DOHH2 (cell line): ENCODE data around the gene LSM14A.
"Not testable (repeated sequence)": the region's sequence is repeated elsewhere in the genome, so short reads cannot be mapped to it uniquely, and the experiment has no call there.

Experiments used
- H3F3A ChIP-seq: fragments of 200-600 bp; sonication (generic), shearing (Covaris generic); 2 replicates; pipeline ENCODE4 v1.6.0; 2016; ENCODE audit warnings: antibody characterized with exemption, mild to moderate bottlenecking; ENCODE audit not compliant: control insufficient read depth, insufficient read depth
- H3K27ac ChIP-seq: fragments of 200-600 bp; sonication (generic); 2 replicates; pipeline ENCODE4 v1.5.1; 2014; ENCODE audit warnings: low read depth, mild to moderate bottlenecking, low read length, moderate library complexity
- H3K27me3 ChIP-seq: fragments of 200-600 bp; sonication (generic); 2 replicates; pipeline ENCODE4 v1.6.1; 2014; ENCODE audit warnings: mild to moderate bottlenecking, low read length, mixed read lengths; ENCODE audit not compliant: control insufficient read depth
- H3K36me3 ChIP-seq: fragments of 200-600 bp; sonication (generic); 2 replicates; pipeline ENCODE4 v1.6.1; 2014; ENCODE audit warnings: mild to moderate bottlenecking, low read length, moderate library complexity, mixed read lengths; ENCODE audit not compliant: control insufficient read depth
- H3K4me1 ChIP-seq: fragments of 200-600 bp; sonication (generic); 2 replicates; pipeline ENCODE4 v1.6.1; 2014; ENCODE audit warnings: mild to moderate bottlenecking, low read length, mixed read lengths; ENCODE audit not compliant: control insufficient read depth
- H3K4me2 ChIP-seq: fragments of 200-600 bp; sonication (generic); 2 replicates; pipeline ENCODE4 v1.6.0; 2014; ENCODE audit warnings: mild to moderate bottlenecking, low read length, moderate library complexity
- H3K4me3 ChIP-seq: fragments of 200-600 bp; sonication (generic); 2 replicates; pipeline ENCODE4 v1.5.1; 2014; ENCODE audit warnings: mild to moderate bottlenecking, low read length, mixed read lengths
- H3K79me2 ChIP-seq: fragments of 200-600 bp; sonication (generic); 2 replicates; pipeline ENCODE4 v1.6.1; 2014; ENCODE audit warnings: mild to moderate bottlenecking, low read length, mixed read lengths; ENCODE audit not compliant: control insufficient read depth
- H3K9me2 ChIP-seq: fragments of 200-600 bp; sonication (generic); replicated peaks from 2 replicates; pipeline ENCODE4 v1.6.1; 2014; ENCODE audit warnings: mild to moderate bottlenecking, low read length, mixed read lengths; ENCODE audit not compliant: control insufficient read depth
- H3K9me3 ChIP-seq: fragments of 200-600 bp; sonication (generic); 2 replicates; pipeline ENCODE4 v1.6.1; 2014; ENCODE audit warnings: antibody characterized with exemption, low read length, mixed read lengths; ENCODE audit not compliant: control insufficient read depth, insufficient read depth
- H4K20me1 ChIP-seq: fragments of 200-600 bp; sonication (generic); 2 replicates; pipeline ENCODE4 v1.6.0; 2014; ENCODE audit warnings: low read depth, mild to moderate bottlenecking, antibody characterized with exemption, low read length, moderate library complexity; ENCODE audit not compliant: control insufficient read depth, insufficient read depth
- EZH2phosphoT487 ChIP-seq: fragments of 200-600 bp; sonication (generic); IDR thresholded peaks from 2 replicates; pipeline ENCODE4 v1.6.1; 2017; ENCODE audit warnings: borderline replicate concordance, mild to moderate bottlenecking, antibody characterized with exemption, low read length, moderate library complexity, mixed read lengths
- TF ChIP-seq, protein P1 (sequence below): fragments of 200-600 bp; sonication (generic); IDR thresholded peaks from one replicate; pipeline ENCODE4 v1.5.1; 2014; ENCODE audit warnings: antibody characterized with exemption, mild to moderate bottlenecking, low read depth, low read length; ENCODE audit not compliant: poor library complexity, severe bottlenecking

LSM14A gene

DNA sequence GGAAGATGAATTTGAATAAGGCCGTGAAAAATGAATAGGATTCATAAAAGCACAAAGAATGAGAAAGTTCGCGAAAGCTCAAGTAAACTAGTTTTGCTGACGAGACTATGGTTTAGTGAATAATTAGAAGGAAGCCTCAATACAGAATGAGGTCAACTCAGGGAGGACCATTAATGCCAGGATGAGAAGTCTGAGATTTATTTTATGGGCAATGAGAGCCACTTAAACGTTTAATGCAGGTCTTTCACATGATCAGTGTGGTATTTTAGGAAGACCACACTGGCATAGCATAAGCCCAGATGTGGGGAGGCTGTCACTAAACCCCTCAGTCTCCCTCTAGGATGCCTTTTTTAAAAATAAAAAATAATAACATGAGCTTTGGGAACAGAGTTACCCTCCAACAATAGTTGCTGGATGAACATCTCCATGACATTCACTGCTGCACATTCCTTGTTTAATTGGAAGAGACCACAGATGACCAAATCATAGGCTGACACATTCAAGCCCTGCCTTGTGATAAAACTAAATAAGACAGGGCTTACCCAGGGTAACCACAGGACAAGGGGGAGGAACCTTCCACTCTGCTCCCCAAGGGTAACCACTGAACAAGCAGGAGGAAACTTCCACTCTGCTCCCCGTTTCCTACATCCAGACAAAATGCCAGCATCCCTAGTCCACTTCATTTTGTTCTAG lies 43.6 kb upstream of the LSM14A start:
- H3K4me1 ChIP-seq: no peaks in the 10 kb centered on the region; the same call in 1 of the 2 replicates
- H3K9me3 ChIP-seq: no peaks in the 10 kb centered on the region
- H3K27ac ChIP-seq: no peak overlapping the region
- no peaks in the 10 kb centered on the region for H4K20me1 ChIP-seq
- 0 out of 2 replicates have a peak, but pooled peaks cover 6% of the 10 kb centered on the region for H3K27me3 ChIP-seq
- H3K79me2 ChIP-seq: no peaks in the 10 kb centered on the region
- no peak for TF ChIP-seq EZH2phosphoT487
- TF ChIP-seq, protein P1, sequence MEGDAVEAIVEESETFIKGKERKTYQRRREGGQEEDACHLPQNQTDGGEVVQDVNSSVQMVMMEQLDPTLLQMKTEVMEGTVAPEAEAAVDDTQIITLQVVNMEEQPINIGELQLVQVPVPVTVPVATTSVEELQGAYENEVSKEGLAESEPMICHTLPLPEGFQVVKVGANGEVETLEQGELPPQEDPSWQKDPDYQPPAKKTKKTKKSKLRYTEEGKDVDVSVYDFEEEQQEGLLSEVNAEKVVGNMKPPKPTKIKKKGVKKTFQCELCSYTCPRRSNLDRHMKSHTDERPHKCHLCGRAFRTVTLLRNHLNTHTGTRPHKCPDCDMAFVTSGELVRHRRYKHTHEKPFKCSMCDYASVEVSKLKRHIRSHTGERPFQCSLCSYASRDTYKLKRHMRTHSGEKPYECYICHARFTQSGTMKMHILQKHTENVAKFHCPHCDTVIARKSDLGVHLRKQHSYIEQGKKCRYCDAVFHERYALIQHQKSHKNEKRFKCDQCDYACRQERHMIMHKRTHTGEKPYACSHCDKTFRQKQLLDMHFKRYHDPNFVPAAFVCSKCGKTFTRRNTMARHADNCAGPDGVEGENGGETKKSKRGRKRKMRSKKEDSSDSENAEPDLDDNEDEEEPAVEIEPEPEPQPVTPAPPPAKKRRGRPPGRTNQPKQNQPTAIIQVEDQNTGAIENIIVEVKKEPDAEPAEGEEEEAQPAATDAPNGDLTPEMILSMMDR: no peak
- no peaks in the 10 kb centered on the region for H3F3A ChIP-seq
- no peaks in the 10 kb centered on the region for H3K9me2 ChIP-seq
- H3K36me3 ChIP-seq: no peaks in the 10 kb centered on the region
- no peak overlapping the region for H3K4me2 ChIP-seq
- no peak overlapping the region for H3K4me3 ChIP-seq

DNA sequence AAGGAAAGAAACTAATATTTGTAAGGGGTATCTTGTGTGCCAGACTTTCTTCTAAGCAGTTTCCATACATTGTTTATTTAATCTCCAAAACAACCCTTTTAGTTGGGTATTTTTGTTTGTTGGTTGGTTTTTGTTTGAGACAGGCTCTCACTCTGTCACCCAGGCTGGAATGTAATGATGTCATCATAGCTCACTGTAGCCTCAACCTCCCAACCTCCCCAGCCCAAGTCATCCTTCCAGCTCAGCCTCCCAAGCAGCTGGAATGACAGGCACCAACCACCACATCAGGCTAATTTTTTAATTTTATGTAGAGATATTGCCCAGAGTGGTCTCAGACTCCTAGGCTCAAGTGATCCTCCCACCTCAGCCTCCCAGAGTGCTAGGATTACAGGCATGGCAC lies 41.2 kb upstream of the LSM14A start:
- 0 out of 2 replicates have a peak, but pooled peaks cover 6% of the 10 kb centered on the region for H3K27me3 ChIP-seq
- no peaks in the 10 kb centered on the region for H3K9me3 ChIP-seq
- H3F3A ChIP-seq: no peaks in the 10 kb centered on the region
- H3K4me2 ChIP-seq: no peak overlapping the region
- H3K36me3 ChIP-seq: no peaks in the 10 kb centered on the region
- no peak for TF ChIP-seq EZH2phosphoT487
- TF ChIP-seq, protein P1: no peak
- no peak overlapping the region for H3K4me3 ChIP-seq
- H3K27ac ChIP-seq: no peak overlapping the region
- H3K9me2 ChIP-seq: no peaks in the 10 kb centered on the region
- H3K79me2 ChIP-seq: peaks cover 3% of the 10 kb centered on the region
- H4K20me1 ChIP-seq: no peaks in the 10 kb centered on the region
- peaks cover 8% of the 10 kb centered on the region for H3K4me1 ChIP-seq

DNA sequence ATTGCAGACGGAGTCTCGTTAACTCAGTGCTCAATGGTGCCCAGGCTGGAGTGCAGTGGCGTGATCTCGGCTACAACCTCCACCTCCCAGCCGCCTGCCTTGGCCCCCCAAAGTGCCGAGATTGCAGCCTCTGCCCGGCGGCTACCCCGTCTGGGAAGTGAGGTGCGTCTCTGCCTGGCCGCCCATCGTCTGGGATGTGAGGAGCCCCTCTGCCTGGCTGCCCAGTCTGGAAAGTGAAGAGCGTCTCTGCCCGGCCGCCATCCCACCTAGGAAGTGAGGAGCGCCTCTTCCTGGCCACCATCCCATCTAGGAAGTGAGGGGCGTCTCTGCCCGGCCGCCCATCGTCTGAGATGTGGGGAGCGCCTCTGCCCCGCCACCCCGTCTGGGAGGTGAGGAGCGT lies 40.2 kb upstream of the LSM14A start:
- H3K9me2 ChIP-seq, H3K4me3 ChIP-seq, H3K27ac ChIP-seq, H3F3A ChIP-seq, H3K27me3 ChIP-seq, H3K36me3 ChIP-seq, H3K4me1 ChIP-seq, H3K79me2 ChIP-seq, H3K9me3 ChIP-seq, H4K20me1 ChIP-seq, H3K4me2 ChIP-seq: not testable (repeated sequence)

DNA sequence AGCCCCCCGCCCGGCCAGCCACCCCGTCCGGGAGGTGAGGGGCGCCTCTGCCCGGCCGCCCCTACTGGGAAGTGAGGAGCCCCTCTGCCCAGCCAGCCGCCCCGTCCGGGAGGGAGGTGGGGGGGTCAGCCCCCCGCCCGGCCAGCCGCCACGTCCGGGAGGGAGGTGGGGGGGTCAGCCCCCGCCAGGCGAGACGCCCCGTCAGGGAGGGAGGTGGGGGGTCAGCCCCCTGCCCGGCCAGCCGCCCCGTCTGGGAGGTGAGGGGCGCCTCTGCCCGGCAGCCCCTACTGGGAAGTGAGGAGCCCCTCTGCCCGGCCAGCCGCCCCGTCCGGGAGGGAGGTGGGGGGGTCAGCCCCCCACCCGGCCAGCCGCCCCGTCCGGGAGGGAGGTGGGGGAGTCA lies 39.6 kb upstream of the LSM14A start:
- not testable (repeated sequence) for H3K27me3 ChIP-seq, H3K4me2 ChIP-seq, H3K79me2 ChIP-seq, H4K20me1 ChIP-seq, H3K4me3 ChIP-seq, H3K36me3 ChIP-seq, H3K27ac ChIP-seq, H3K9me2 ChIP-seq, H3F3A ChIP-seq, H3K4me1 ChIP-seq, H3K9me3 ChIP-seq
